SU-DHL-6 (cell line): Measurements from ENCODE around the gene CCDC8.

Source experiments
- CTCF ChIP-seq: fragments of 200-600 bp; sonication (generic); IDR thresholded peaks from one replicate; pipeline ENCODE4 v1.5.1; 2017; ENCODE audit warnings: antibody characterized with exemption, mild to moderate bottlenecking, low read length, moderate library complexity; ENCODE audit not compliant: insufficient read depth, poor library complexity, severe bottlenecking
- EZH2phosphoT487 ChIP-seq: fragments of 200-600 bp; sonication (generic), shearing (Covaris generic); conservative IDR thresholded peaks from 2 replicates; pipeline ENCODE4 v1.6.1; 2018; ENCODE audit warnings: mild to moderate bottlenecking, antibody characterized with exemption, low read length, moderate library complexity, mixed read lengths

DNA sequence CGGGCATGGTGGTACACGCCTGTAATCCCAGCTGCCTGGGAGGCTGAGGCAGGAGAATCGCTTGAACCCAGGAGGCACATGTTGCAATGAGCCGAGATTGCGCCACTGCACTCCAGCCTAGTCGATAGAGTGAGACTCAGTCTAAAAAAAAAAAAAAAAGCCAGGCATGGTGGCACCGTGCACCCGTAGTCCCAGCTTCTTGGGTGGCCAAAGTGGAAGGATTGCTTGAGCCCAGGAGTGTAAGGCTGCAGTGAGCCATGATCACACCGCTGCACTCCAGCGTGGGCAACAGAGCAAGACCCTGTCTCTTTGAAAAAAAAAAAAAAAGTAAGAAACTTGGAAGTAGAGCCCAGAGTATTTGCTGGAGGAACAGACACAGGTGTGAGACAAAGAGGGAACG lies 27.7 kb downstream of the CCDC8 start:
- TF ChIP-seq CTCF (no peak), EZH2phosphoT487 (no peak)
